H1 (cell line): ENCODE data around the gene PDE4DIP. TPM values are rescaled to one million over a fixed set of nuclear protein-coding genes. Genes with fewer than 3 reads are reported as not detected.
"Not testable (repeated sequence)": the region's sequence is repeated elsewhere in the genome, so short reads cannot be mapped to it uniquely, and the experiment has no call there.

Source experiments
- CTCF ChIA-PET: fragments of 300-600 bp; sonication (Branson Sonifier 250); formaldehyde crosslinking; loops from one replicate; lab custom pipeline; 2021; ENCODE audit not compliant: partially characterized antibody; lab: Charles Lee
- POLR2A ChIA-PET: fragments of 300-600 bp; sonication (Branson Sonifier 250); formaldehyde crosslinking; loops from one replicate; lab custom pipeline; 2021; ENCODE audit warnings: inconsistent platforms; ENCODE audit not compliant: partially characterized antibody; lab: Charles Lee
- DNase-seq, 2 experiments: peaks; one replicate each; pipeline versions ENCODE4 v3.0.0 to v3.0.0-alpha.2; 2010 to 2022; ENCODE audit warnings: low spot score in 2 of 2, low read depth in 1 of 2, mixed read lengths in 1 of 2
- FAIRE-seq: peaks from 2 replicates; lab custom pipeline; 2011; peaks lifted over from hg19 to GRCh38; lab: Jason Lieb, UNC
- H2AFZ ChIP-seq: 2 replicates; pipeline ENCODE4 v1.8.1; 2012; ENCODE audit warnings: low read length, inconsistent platforms
- H2AK5ac ChIP-seq: 2 replicates; pipeline ENCODE4 v1.6.1; 2013; ENCODE audit warnings: low read depth, low read length
- H2BK120ac ChIP-seq: replicated peaks from 2 replicates; pipeline ENCODE3; 2013; ENCODE audit warnings: low read depth, low read length, inconsistent platforms
- H2BK12ac ChIP-seq: 2 replicates; pipeline ENCODE4 v1.6.1; 2013; ENCODE audit warnings: low read depth, low read length
- H2BK15ac ChIP-seq: 2 replicates; pipeline ENCODE4 v1.6.1; 2013; ENCODE audit warnings: low read length
- H2BK20ac ChIP-seq: 2 replicates; pipeline ENCODE4 v1.6.1; 2013; ENCODE audit warnings: low read length
- H2BK5ac ChIP-seq: 2 replicates; pipeline ENCODE4 v1.6.1; 2013; ENCODE audit warnings: low read depth, low read length
- H3K14ac ChIP-seq: 2 replicates; pipeline ENCODE4 v1.6.1; 2013; ENCODE audit warnings: inconsistent platforms; ENCODE audit not compliant: insufficient read length
- H3K18ac ChIP-seq: 2 replicates; pipeline ENCODE4 v1.6.1; 2013; ENCODE audit warnings: low read length; ENCODE audit errors: extremely low read depth
- H3K23ac ChIP-seq: 2 replicates; pipeline ENCODE4 v1.6.1; 2013; ENCODE audit warnings: inconsistent platforms; ENCODE audit not compliant: insufficient read length
- H3K23me2 ChIP-seq: 2 replicates; pipeline ENCODE4 v1.6.1; 2013; ENCODE audit warnings: low read depth, low read length
- H3K27ac ChIP-seq: 2 replicates; pipeline ENCODE4 v1.6.1; 2011; ENCODE audit warnings: low read depth, low read length, inconsistent platforms
- H3K27me3 ChIP-seq, 4 experiments: replicated peaks in 1 of 4; 1 replicate in 1 of 4; 2 replicates in 3 of 4; pipeline versions ENCODE4 v1.6.1 to v1.8.1; 2011 to 2013; ENCODE audit warnings: low read length in 3 of 4, mild to moderate bottlenecking in 3 of 4, inconsistent platforms in 2 of 4, mixed read lengths in 2 of 4, moderate library complexity in 1 of 4; ENCODE audit not compliant: control insufficient read depth in 3 of 4, insufficient read depth in 3 of 4; ENCODE audit errors: extremely low read depth in 1 of 4
- H3K36me3 ChIP-seq, 4 experiments: 2 replicates each; pipeline versions ENCODE4 v1.6.1 to v1.8.1; 2011 to 2013; ENCODE audit warnings: mild to moderate bottlenecking in 4 of 4, low read length in 3 of 4, moderate library complexity in 2 of 4, control low read depth in 1 of 4, inconsistent platforms in 1 of 4; ENCODE audit not compliant: insufficient read depth in 4 of 4, control insufficient read depth in 2 of 4
- H3K4ac ChIP-seq: replicated peaks from 2 replicates; pipeline ENCODE3; 2013; ENCODE audit warnings: low read length, low read depth, mixed read lengths, inconsistent platforms; ENCODE audit not compliant: insufficient read length
- H3K4me1 ChIP-seq, 4 experiments: replicated peaks in 1 of 4; 1 replicate in 1 of 4; 2 replicates in 3 of 4; pipeline versions ENCODE4 v1.6.1 to v1.8.1; 2011 to 2013; ENCODE audit warnings: low read length in 3 of 4, inconsistent platforms in 2 of 4, mixed read lengths in 1 of 4; ENCODE audit not compliant: insufficient read depth in 4 of 4, control insufficient read depth in 3 of 4
- H3K4me2 ChIP-seq, 2 experiments: 2 replicates each; pipeline versions ENCODE4 v1.6.1 to v1.8.1; 2011 to 2013; ENCODE audit warnings: low read depth in 2 of 2, low read length in 2 of 2, control low read depth in 1 of 2, inconsistent platforms in 1 of 2, mild to moderate bottlenecking in 1 of 2; ENCODE audit not compliant: insufficient read depth in 1 of 2
- H3K4me3 ChIP-seq, 4 experiments: fragments of 200-600, 300-600 bp in 1 of 4; sonication (generic), shearing (Covaris generic), sonication (Bioruptor Twin) in 1 of 4; 2 replicates each; pipeline versions ENCODE4 v1.5.1 to v1.8.1; 2011 to 2016; ENCODE audit warnings: low read length in 4 of 4, low read depth in 3 of 4, control low read depth in 2 of 4, inconsistent platforms in 2 of 4, mild to moderate bottlenecking in 2 of 4, mixed read lengths in 1 of 4, moderate library complexity in 1 of 4; ENCODE audit not compliant: insufficient read depth in 2 of 4; ENCODE audit errors: extremely low read depth in 1 of 4
- H3K56ac ChIP-seq: replicated peaks from 2 replicates; pipeline ENCODE3; 2013; ENCODE audit warnings: low read depth, mild to moderate bottlenecking, mixed read lengths, low read length, inconsistent platforms; ENCODE audit not compliant: insufficient read length
- H3K79me1 ChIP-seq: 2 replicates; pipeline ENCODE4 v1.6.1; 2013; ENCODE audit warnings: low read depth, low read length, control low read depth
- H3K79me2 ChIP-seq, 2 experiments: 2 replicates each; pipeline versions ENCODE4 v1.6.1 to v1.8.1; 2012 to 2013; ENCODE audit warnings: low read length in 2 of 2, mild to moderate bottlenecking in 2 of 2, inconsistent platforms in 1 of 2; ENCODE audit not compliant: insufficient read depth in 2 of 2, control insufficient read depth in 1 of 2
- H3K9ac ChIP-seq, 4 experiments: replicated peaks in 1 of 4; 1 replicate in 1 of 4; 2 replicates in 3 of 4; pipeline versions ENCODE4 v1.6.1 to v1.8.1; 2011 to 2013; ENCODE audit warnings: low read depth in 3 of 4, low read length in 3 of 4, control low read depth in 2 of 4, mild to moderate bottlenecking in 2 of 4, moderate library complexity in 2 of 4, inconsistent platforms in 1 of 4; ENCODE audit errors: extremely low read depth in 1 of 4
- H3K9me3 ChIP-seq, 2 experiments: 2 replicates each; pipeline versions ENCODE4 v1.6.1 to v1.8.1; 2012 to 2013; ENCODE audit warnings: mild to moderate bottlenecking in 2 of 2, moderate library complexity in 2 of 2, control low read depth in 1 of 2, inconsistent platforms in 1 of 2, low read depth in 1 of 2, low read length in 1 of 2, mixed read lengths in 1 of 2; ENCODE audit not compliant: insufficient read depth in 2 of 2
- H4K20me1 ChIP-seq, 2 experiments: replicated peaks in 1 of 2; 2 replicates each; pipeline versions ENCODE3 to v1.8.1; 2011 to 2013; ENCODE audit warnings: inconsistent platforms in 2 of 2, low read length in 2 of 2, mild to moderate bottlenecking in 1 of 2; ENCODE audit not compliant: insufficient read depth in 2 of 2, control insufficient read depth in 1 of 2
- H4K5ac ChIP-seq: 2 replicates; pipeline ENCODE4 v1.6.1; 2013; ENCODE audit warnings: low read length, low read depth, mixed read lengths, inconsistent platforms; ENCODE audit not compliant: insufficient read length
- H4K8ac ChIP-seq: 2 replicates; pipeline ENCODE4 v1.8.0; 2013; ENCODE audit warnings: mild to moderate bottlenecking, moderate library complexity, low read length, inconsistent platforms; ENCODE audit not compliant: insufficient read depth; ENCODE audit errors: extremely low read depth
- H4K91ac ChIP-seq: replicated peaks from 2 replicates; pipeline ENCODE3; 2013; ENCODE audit warnings: low read length, mixed read lengths, inconsistent platforms; ENCODE audit not compliant: insufficient read length
- WGBS, 2 experiments: shearing (Covaris generic) in 1 of 2; methylation state at CpG; one replicate each; pipeline versions ENCODE4 v1.1.6 to v1.1.7; 2013 to 2015; ENCODE audit warnings: low lambda C conversion rate in 2 of 2, mixed read lengths in 2 of 2, inconsistent platforms in 1 of 2, low coverage in 1 of 2, missing lambda C conversion rate in 1 of 2; ENCODE audit not compliant: insufficient replicate concordance in 2 of 2, insufficient coverage in 1 of 2, insufficient read length in 1 of 2; ENCODE audit errors: extremely low coverage in 1 of 2, missing lambda C conversion rate in 1 of 2; 5-methylcytosine and 5-hydroxymethylcytosine counted together
- polyA plus RNA-seq, 7 experiments: library from polyadenylated mRNA; depleted of rRNA in 3 of 7; stranded (reverse) in 5 of 7; unstranded in 2 of 7; fragments of >200 nt in 5 of 7; fragments of 200-250 nt in 2 of 7; gene quantifications; 1 replicate in 5 of 7; 2 replicates in 1 of 7; 4 replicates in 1 of 7; pipeline versions ENCODE4 v1.2.1 to v1.2.3, GENCODE V29; 2011 to 2013; ENCODE audit warnings: missing spikeins in 2 of 7, mixed read lengths in 2 of 7
- total RNA-seq: library from RNA; stranded (reverse); fragmentation: NEBNext Ultra II Directional; extraction: Animal tissue kit (Norgen Biotek cat#: 25700); gene quantifications from 2 replicates; pipeline ENCODE4 v1.2.1, GENCODE V29; 2021

The PDE4DIP gene
- total and polyA plus RNA-seq, 2 of the 8 experiments (the other 6 are each of a cell fraction or from before 2014, with no cell fraction given) = 8.4 to 40.5 TPM

DNA sequence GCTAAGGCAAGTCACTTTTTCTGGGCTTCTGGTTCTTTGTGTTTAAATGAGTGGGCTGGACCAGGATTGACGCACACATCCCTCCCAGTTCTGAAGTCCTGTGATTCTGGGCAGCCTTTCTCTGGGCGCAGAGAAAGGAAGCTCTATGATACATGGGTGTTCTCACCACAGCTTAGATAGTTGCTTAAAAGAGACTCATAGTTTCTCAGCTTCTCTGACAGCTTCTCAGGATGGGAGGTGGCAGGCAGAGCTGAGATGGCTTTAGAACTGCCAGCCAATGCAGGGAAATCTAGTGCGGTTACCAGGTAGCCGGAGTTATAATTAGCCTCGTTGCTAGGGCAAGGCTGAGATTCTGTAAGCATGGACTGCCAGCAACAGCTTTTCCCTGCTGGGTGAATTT is 55.8 kb downstream of the PDE4DIP start:
- POLR2A ChIA-PET, H3K79me1 ChIP-seq, H3K4me3 ChIP-seq, CTCF ChIA-PET, H3K14ac ChIP-seq, DNase-seq, H2AFZ ChIP-seq, H3K56ac ChIP-seq, H2BK120ac ChIP-seq, H3K27me3 ChIP-seq, H3K36me3 ChIP-seq, H3K79me2 ChIP-seq, H2BK5ac ChIP-seq, H3K4me1 ChIP-seq, H2BK20ac ChIP-seq, H3K23me2 ChIP-seq, H3K4me2 ChIP-seq, H4K5ac ChIP-seq, H4K20me1 ChIP-seq, H3K27ac ChIP-seq, H4K91ac ChIP-seq, H3K23ac ChIP-seq, H4K8ac ChIP-seq, H2AK5ac ChIP-seq, H3K18ac ChIP-seq, H2BK12ac ChIP-seq, H2BK15ac ChIP-seq, H3K4ac ChIP-seq, FAIRE-seq, H3K9me3 ChIP-seq, H3K9ac ChIP-seq: not testable (repeated sequence)
- no CpG with 5 or more reads among the region's 5 CpGs for WGBS, 2 experiments

DNA sequence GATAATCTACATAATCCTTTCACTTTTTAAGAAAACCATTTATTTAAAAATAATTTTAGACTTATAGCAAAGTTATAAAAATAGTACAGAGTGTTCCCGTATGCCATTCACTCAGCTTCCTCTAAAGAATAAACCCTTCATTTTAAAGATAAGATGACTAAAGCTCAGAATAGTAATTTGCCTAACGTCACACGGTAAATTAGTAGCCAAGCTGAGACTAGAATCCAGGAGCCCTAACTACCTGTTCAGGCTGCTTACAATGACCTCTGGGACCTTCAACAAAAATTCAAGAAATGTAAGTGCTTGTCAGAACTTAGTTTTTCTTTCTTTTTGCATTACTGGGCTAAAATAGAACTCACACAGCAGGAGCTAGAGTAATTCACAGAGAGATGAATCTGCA is 56.5 kb downstream of the PDE4DIP start:
- H3K4ac ChIP-seq, H2BK15ac ChIP-seq, H3K14ac ChIP-seq, FAIRE-seq, H3K27me3 ChIP-seq, H3K79me2 ChIP-seq, H3K36me3 ChIP-seq, H2BK20ac ChIP-seq, H4K20me1 ChIP-seq, H2AFZ ChIP-seq, H3K4me1 ChIP-seq, H3K4me2 ChIP-seq, DNase-seq, H4K5ac ChIP-seq, H3K23ac ChIP-seq, H3K56ac ChIP-seq, H3K9me3 ChIP-seq, H2AK5ac ChIP-seq, H4K8ac ChIP-seq, H2BK12ac ChIP-seq, H3K4me3 ChIP-seq, POLR2A ChIA-PET, H3K27ac ChIP-seq, H3K79me1 ChIP-seq, H2BK5ac ChIP-seq, H3K9ac ChIP-seq, H3K23me2 ChIP-seq, H4K91ac ChIP-seq, H2BK120ac ChIP-seq, H3K18ac ChIP-seq, CTCF ChIA-PET: not testable (repeated sequence)
- no CpG with 5 or more reads among the region's 3 CpGs for WGBS, 2 experiments
